ENCODE data around the gene FOXL1.

FOXL1 gene

DNA sequence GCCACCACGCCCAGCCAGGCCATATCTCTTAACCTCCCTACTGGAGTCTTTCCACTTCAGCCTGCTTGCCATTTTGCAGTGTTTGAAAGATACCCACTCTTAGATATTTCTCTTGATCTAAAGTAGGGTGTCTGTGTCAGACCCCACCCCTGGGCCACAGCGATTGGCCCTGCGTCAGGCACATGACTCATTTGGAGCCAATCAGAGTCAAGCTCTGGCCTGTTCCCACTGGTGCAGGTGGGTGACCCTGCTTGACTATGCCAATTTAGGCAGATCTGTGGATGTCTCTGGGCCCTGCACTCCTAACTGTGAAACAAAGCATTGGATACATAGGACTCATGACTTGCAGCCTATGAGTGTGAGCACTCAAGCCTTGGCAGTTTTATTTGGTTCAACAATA is 27.6 kb downstream of the FOXL1 start:
- Histone ChIP-seq H3K4me3 (ENCODE audit: low read depth, low read length) (no peak overlapping the region), H3K36me3 (ENCODE audit: control insufficient read depth in 2 of 2, insufficient read depth in 1 of 2, low read length in 2 of 2) (no peaks in the 10 kb centered on the region), H3K9me3 (ENCODE audit: control insufficient read depth, insufficient read depth, low read depth, low read length) (no peaks in the 10 kb centered on the region), H3K27ac (ENCODE audit: extremely low read depth, low read depth, low read length) (no peak overlapping the region), H3K4me1 (ENCODE audit: control insufficient read depth, insufficient read depth, low read length) (no peaks in the 10 kb centered on the region)
- TF ChIP-seq MZF1 (tag by site-specific recombination; IDR thresholded peaks at IDR 0.05; ENCODE audit: borderline replicate concordance), result no peak
- TF ChIP-seq TRIM28 (IDR thresholded peaks at IDR 0.05; ENCODE audit: borderline replicate concordance, low read length), result no peak
- ChIA-PET POLR2A (no interaction called here), CTCF (no interaction called here)

DNA sequence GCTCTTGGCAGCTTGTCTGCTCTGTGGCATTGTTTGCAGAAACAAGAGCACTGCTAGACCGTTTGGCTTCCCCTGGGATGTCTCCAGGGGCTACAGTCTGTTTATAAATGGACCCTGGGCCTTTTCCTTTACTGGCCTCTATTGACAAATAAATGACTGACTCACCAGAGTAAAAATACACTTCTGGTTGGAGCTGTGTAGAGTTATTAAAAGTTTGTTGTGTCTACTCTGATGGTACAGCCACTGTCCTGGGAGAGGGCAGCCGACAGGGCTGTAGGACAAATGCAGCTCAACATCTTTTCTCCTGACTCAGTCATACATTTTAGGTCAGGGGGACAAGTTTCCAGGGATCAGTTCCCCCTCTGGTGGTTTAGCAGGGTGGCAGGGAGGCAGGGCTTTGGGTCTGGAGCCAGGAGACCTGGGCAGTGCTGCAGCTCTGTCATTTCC is 30.0 kb downstream of the FOXL1 start:
- TF ChIP-seq GFI1B (tag by site-specific recombination; IDR thresholded peaks at IDR 0.05) (no peak), RBAK (tag by site-specific recombination; IDR thresholded peaks at IDR 0.05) (no peak), BCL11A (tag by site-specific recombination; IDR thresholded peaks at IDR 0.05; ENCODE audit: low read depth) (no peak)
- TF ChIP-seq, protein P1, sequence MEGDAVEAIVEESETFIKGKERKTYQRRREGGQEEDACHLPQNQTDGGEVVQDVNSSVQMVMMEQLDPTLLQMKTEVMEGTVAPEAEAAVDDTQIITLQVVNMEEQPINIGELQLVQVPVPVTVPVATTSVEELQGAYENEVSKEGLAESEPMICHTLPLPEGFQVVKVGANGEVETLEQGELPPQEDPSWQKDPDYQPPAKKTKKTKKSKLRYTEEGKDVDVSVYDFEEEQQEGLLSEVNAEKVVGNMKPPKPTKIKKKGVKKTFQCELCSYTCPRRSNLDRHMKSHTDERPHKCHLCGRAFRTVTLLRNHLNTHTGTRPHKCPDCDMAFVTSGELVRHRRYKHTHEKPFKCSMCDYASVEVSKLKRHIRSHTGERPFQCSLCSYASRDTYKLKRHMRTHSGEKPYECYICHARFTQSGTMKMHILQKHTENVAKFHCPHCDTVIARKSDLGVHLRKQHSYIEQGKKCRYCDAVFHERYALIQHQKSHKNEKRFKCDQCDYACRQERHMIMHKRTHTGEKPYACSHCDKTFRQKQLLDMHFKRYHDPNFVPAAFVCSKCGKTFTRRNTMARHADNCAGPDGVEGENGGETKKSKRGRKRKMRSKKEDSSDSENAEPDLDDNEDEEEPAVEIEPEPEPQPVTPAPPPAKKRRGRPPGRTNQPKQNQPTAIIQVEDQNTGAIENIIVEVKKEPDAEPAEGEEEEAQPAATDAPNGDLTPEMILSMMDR (tag by site-specific recombination; IDR thresholded peaks at IDR 0.05), result 0 out of 2 replicates have a peak, but pooled peaks have one; percentile 14
- CTCF ChIA-PET, result interaction anchor here (0.9 to 1.2 kb wide), 3 partner anchors 32 to 158 kb away, joined by 3 read pairs; no protein-coding TSS in a partner anchor
- Histone ChIP-seq H3K4me3 (ENCODE audit: low read depth, low read length) (no peak overlapping the region), H3K4me1 (ENCODE audit: control insufficient read depth, insufficient read depth, low read length) (no peaks in the 10 kb centered on the region), H3K27ac (ENCODE audit: extremely low read depth, low read depth, low read length) (no peak overlapping the region), H3K36me3 (ENCODE audit: control insufficient read depth in 2 of 2, insufficient read depth in 1 of 2, low read length in 2 of 2) (no peaks in the 10 kb centered on the region), H3K9me3 (ENCODE audit: control insufficient read depth, insufficient read depth, low read depth, low read length) (no peaks in the 10 kb centered on the region)
- POLR2A ChIA-PET, result no interaction called here

DNA sequence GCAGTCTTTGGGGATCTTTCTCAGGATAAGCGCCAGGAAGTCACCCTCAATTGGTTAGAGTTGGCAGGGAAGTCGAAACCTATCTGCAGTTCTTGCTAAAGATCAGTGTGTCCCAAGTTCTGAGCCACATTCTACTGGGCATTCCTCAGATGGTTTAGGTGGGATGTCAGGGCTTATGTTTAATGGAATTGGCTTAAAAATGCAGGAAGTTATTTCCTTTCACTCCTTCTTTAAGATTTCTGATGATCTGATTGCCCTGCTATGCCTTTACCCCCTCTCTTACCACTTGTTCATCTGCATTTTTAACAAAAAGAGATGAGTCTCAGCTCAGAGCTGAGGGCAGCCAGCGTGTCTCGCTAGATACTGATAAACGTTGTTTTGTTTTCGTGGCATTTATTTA is 30.8 kb downstream of the FOXL1 start:
- Histone ChIP-seq H3K36me3 (ENCODE audit: control insufficient read depth in 2 of 2, insufficient read depth in 1 of 2, low read length in 2 of 2) (no peaks in the 10 kb centered on the region), H3K4me3 (ENCODE audit: low read depth, low read length) (no peak overlapping the region), H3K4me1 (ENCODE audit: control insufficient read depth, insufficient read depth, low read length) (no peaks in the 10 kb centered on the region), H3K9me3 (ENCODE audit: control insufficient read depth, insufficient read depth, low read depth, low read length) (no peaks in the 10 kb centered on the region), H3K27ac (ENCODE audit: extremely low read depth, low read depth, low read length) (no peak overlapping the region)
- ChIA-PET CTCF (interaction anchor here (0.9 kb wide), 1 partner anchor 157 kb away, joined by 3 read pairs; no protein-coding TSS in a partner anchor), POLR2A (no interaction called here)
- TF ChIP-seq ZNF138 (tag by site-specific recombination; IDR thresholded peaks at IDR 0.05; ENCODE audit: borderline replicate concordance) (no peak), ZBTB17 (tag by site-specific recombination; IDR thresholded peaks at IDR 0.05) (peak; percentile 28; the same call in 1 of the 2 replicates), ZNF585B (tag by site-specific recombination; IDR thresholded peaks at IDR 0.05) (no peak)
- TF ChIP-seq, protein P2, sequence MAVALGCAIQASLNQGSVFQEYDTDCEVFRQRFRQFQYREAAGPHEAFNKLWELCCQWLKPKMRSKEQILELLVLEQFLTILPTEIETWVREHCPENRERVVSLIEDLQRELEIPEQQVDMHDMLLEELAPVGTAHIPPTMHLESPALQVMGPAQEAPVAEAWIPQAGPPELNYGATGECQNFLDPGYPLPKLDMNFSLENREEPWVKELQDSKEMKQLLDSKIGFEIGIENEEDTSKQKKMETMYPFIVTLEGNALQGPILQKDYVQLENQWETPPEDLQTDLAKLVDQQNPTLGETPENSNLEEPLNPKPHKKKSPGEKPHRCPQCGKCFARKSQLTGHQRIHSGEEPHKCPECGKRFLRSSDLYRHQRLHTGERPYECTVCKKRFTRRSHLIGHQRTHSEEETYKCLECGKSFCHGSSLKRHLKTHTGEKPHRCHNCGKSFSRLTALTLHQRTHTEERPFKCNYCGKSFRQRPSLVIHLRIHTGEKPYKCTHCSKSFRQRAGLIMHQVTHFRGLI (tag by site-specific recombination; IDR thresholded peaks at IDR 0.05), result no peak

DNA sequence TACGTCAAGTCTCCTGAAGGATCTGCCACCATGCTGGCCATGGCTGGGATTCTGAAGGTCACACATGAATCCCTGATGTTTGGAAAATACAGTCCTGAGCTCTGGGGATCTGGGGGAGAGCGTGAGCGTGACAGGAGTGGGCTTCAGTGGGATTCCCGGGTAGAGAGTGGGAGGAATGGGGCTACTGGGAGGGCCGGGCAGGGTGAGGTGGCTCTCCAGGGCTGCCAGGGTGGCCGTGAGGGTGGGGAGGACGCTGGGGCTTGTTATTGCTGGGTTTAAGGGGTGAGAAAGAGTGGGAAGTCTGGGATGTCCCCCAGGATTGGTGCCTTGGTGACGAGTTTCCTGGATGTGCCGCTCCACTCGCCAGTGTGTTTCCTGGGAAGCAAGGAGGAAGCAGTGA is 31.3 kb downstream of the FOXL1 start:
- POLR2A ChIA-PET, result no interaction called here
- no peaks in the 10 kb centered on the region for H3K9me3 ChIP-seq (ENCODE audit: control insufficient read depth, insufficient read depth, low read depth, low read length)
- CTCF ChIA-PET, result interaction anchor here (0.6 kb wide), 1 partner anchor 489 kb away, joined by 3 read pairs; no protein-coding TSS in a partner anchor
- no peak overlapping the region for H3K27ac ChIP-seq (ENCODE audit: extremely low read depth, low read depth, low read length)
- H3K4me1 ChIP-seq (ENCODE audit: control insufficient read depth, insufficient read depth, low read length), result no peaks in the 10 kb centered on the region
- H3K4me3 ChIP-seq (ENCODE audit: low read depth, low read length), result no peak overlapping the region
- H3K36me3 ChIP-seq (ENCODE audit: control insufficient read depth in 2 of 2, insufficient read depth in 1 of 2, low read length in 2 of 2), result no peaks in the 10 kb centered on the region
- TF ChIP-seq GLI2 (tag by site-specific recombination; IDR thresholded peaks at IDR 0.05; ENCODE audit: borderline replicate concordance, low read depth) (no peak), ZBTB8A (tag by site-specific recombination; IDR thresholded peaks at IDR 0.05) (no peak), ZNF791 (tag by site-specific recombination; IDR thresholded peaks at IDR 0.05) (no peak), ZNF311 (tag by site-specific recombination; IDR thresholded peaks at IDR 0.05; ENCODE audit: borderline replicate concordance) (no peak), ZBTB17 (tag by site-specific recombination; IDR thresholded peaks at IDR 0.05) (no peak)
- TF ChIP-seq, protein P3, sequence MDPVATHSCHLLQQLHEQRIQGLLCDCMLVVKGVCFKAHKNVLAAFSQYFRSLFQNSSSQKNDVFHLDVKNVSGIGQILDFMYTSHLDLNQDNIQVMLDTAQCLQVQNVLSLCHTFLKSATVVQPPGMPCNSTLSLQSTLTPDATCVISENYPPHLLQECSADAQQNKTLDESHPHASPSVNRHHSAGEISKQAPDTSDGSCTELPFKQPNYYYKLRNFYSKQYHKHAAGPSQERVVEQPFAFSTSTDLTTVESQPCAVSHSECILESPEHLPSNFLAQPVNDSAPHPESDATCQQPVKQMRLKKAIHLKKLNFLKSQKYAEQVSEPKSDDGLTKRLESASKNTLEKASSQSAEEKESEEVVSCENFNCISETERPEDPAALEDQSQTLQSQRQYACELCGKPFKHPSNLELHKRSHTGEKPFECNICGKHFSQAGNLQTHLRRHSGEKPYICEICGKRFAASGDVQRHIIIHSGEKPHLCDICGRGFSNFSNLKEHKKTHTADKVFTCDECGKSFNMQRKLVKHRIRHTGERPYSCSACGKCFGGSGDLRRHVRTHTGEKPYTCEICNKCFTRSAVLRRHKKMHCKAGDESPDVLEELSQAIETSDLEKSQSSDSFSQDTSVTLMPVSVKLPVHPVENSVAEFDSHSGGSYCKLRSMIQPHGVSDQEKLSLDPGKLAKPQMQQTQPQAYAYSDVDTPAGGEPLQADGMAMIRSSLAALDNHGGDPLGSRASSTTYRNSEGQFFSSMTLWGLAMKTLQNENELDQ (tag by site-specific recombination; IDR thresholded peaks at IDR 0.05; ENCODE audit: low read depth), result no peak
- TF ChIP-seq, protein P4, sequence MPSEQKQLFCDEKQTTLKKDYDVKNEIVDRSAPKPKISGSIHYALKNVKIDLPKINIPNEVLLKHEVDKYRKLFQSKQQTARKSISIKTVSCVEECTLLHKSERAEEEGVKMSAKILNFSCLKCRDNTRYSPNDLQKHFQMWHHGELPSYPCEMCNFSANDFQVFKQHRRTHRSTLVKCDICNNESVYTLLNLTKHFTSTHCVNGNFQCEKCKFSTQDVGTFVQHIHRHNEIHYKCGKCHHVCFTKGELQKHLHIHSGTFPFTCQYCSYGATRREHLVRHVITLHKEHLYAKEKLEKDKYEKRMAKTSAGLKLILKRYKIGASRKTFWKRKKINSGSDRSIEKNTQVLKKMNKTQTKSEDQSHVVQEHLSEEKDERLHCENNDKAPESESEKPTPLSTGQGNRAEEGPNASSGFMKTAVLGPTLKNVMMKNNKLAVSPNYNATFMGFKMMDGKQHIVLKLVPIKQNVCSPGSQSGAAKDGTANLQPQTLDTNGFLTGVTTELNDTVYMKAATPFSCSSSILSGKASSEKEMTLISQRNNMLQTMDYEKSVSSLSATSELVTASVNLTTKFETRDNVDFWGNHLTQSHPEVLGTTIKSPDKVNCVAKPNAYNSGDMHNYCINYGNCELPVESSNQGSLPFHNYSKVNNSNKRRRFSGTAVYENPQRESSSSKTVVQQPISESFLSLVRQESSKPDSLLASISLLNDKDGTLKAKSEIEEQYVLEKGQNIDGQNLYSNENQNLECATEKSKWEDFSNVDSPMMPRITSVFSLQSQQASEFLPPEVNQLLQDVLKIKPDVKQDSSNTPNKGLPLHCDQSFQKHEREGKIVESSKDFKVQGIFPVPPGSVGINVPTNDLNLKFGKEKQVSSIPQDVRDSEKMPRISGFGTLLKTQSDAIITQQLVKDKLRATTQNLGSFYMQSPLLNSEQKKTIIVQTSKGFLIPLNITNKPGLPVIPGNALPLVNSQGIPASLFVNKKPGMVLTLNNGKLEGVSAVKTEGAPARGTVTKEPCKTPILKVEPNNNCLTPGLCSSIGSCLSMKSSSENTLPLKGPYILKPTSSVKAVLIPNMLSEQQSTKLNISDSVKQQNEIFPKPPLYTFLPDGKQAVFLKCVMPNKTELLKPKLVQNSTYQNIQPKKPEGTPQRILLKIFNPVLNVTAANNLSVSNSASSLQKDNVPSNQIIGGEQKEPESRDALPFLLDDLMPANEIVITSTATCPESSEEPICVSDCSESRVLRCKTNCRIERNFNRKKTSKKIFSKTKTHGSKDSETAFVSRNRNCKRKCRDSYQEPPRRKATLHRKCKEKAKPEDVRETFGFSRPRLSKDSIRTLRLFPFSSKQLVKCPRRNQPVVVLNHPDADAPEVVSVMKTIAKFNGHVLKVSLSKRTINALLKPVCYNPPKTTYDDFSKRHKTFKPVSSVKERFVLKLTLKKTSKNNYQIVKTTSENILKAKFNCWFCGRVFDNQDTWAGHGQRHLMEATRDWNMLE (tag by site-specific recombination; conservative IDR thresholded peaks at IDR 0.05; ENCODE audit: low read depth), result no peak

Measured in HEK293 (cell line).